ENCODE measurements around the gene KCNJ18. TPM values are rescaled to one million over a fixed set of nuclear protein-coding genes. Genes with fewer than 3 reads are reported as not detected.

The KCNJ18 gene
- total and polyA plus RNA-seq, 2 of the 13 experiments (the other 11 are each of a cell fraction or from before 2014, with no cell fraction given), result not detected

DNA sequence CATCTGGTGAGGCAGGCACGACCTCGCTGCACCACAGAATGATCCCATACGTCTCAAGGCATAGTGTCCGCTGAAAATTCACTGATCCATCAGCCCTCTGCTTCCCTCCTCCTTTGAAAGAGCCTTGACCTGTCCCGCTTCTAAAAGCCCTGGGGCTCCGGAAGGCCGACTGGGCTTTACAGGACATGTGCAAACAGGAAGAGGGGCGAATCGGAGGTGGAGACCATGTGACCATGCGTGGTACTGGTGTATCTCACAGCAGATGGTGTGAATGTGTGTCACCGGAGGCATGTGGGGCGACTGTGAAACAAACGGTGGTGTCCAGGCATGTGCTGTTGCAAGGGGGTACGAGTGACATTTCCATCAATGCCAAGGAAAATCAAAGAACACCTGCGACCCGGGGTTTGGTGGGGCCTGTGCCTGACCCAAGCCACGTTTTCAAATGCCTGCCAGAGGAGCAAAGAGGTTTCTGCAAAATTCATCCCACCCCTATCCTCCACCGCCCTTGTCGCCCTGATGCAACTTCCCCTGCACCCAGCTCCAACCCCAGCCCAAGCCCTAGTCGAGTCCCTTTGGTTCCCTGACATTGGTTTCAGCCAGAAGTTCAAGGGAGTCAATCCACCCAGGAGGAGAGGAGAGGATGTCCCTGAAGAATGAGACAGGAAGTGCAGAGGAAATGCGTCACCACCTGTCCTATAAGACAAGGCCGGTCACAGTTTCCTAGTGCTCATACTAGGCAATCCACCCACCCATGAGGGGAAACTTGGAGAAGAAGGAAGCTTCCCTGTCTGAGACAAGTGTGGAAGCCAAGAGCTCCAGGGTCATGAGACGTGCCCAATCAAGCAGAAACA lies 5.9 kb upstream of the KCNJ18 start:
- WGBS (ENCODE audit: low lambda C conversion rate), result 25% methylated on average over 21 of the region's 23 CpGs
- intact Hi-C loops (cut with micrococcal nuclease; ENCODE audit: unreplicated experiment), result no loop called here

More for the DNA sequence above, 5.9 kb upstream of the KCNJ18 start:
- H3K4me3 ChIP-seq (replicated peaks in 1 of 3; ENCODE audit: insufficient read depth in 1 of 3, low read depth in 2 of 3, low read length in 3 of 3), result no peak overlapping the region
- H4K20me1 ChIP-seq (ENCODE audit: insufficient read depth, low read length), result no peaks in the 10 kb centered on the region
- H3K27ac ChIP-seq (ENCODE audit: extremely low read length, insufficient read depth, low read length), result no peak overlapping the region
- no TSS peak for BruUV-seq (replicated peaks)
- DNase-seq (ENCODE audit: low spot score), result no peak
- CTCF ChIA-PET (ENCODE audit: low intra/inter-chr PET ratio, low total read pairs), result no interaction called here
- no peaks in the 10 kb centered on the region for H3K4me1 ChIP-seq (ENCODE audit: insufficient read depth, low read length)
- in situ Hi-C loops (cut with HindIII; ENCODE audit: extremely low pct_ligation_motif_present, low pct_unique_long_range_greater_than_20kb), result no loop called here
- H3K9me3 ChIP-seq (ENCODE audit: low read length), result no peaks in the 10 kb centered on the region
- ATAC-seq, result no peak
- peaks cover 4 to 20% of the 10 kb centered on the region in 2 experiments; a peak in 2 of 5 replicates for H3K27me3 ChIP-seq (ENCODE audit: control insufficient read depth in 1 of 2, insufficient read depth in 2 of 2, low read length in 2 of 2)
- H3K36me3 ChIP-seq (replicated peaks in 1 of 2; ENCODE audit: control insufficient read depth in 1 of 2, insufficient read depth in 2 of 2, low read length in 2 of 2), result no peaks in the 10 kb centered on the region
- H3K4me2 ChIP-seq (ENCODE audit: low read depth, low read length), result no peak overlapping the region
- no peak for FAIRE-seq
- no peak overlapping the region for H3K9ac ChIP-seq (ENCODE audit: insufficient read depth, low read depth, low read length)
- TF ChIP-seq, protein P1, sequence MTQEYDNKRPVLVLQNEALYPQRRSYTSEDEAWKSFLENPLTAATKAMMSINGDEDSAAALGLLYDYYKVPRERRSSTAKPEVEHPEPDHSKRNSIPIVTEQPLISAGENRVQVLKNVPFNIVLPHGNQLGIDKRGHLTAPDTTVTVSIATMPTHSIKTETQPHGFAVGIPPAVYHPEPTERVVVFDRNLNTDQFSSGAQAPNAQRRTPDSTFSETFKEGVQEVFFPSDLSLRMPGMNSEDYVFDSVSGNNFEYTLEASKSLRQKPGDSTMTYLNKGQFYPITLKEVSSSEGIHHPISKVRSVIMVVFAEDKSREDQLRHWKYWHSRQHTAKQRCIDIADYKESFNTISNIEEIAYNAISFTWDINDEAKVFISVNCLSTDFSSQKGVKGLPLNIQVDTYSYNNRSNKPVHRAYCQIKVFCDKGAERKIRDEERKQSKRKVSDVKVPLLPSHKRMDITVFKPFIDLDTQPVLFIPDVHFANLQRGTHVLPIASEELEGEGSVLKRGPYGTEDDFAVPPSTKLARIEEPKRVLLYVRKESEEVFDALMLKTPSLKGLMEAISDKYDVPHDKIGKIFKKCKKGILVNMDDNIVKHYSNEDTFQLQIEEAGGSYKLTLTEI (CRISPR knock-in tag; conservative IDR thresholded peaks at IDR 0.05), result no peak
- TF ChIP-seq BHLHE40 (IDR thresholded peaks at IDR 0.05; ENCODE audit: low read length), result no peak
- no peak for TF ChIP-seq ZNF598 (CRISPR knock-in tag; IDR thresholded peaks at IDR 0.05; ENCODE audit: borderline replicate concordance)
- no peak for TF ChIP-seq ZBTB4 (CRISPR knock-in tag; IDR thresholded peaks at IDR 0.05; ENCODE audit: borderline replicate concordance)
- TF ChIP-seq AGO1 (IDR thresholded peaks at IDR 0.05; ENCODE audit: low read depth, low read length, poor library complexity, severe bottlenecking), result no peak
- no peak for TF ChIP-seq BRCA1 (CRISPR knock-in tag; IDR thresholded peaks at IDR 0.05)
- no peak for TF ChIP-seq MTF2 (CRISPR knock-in tag; IDR thresholded peaks at IDR 0.05; ENCODE audit: borderline replicate concordance)
- TF ChIP-seq, protein P2, sequence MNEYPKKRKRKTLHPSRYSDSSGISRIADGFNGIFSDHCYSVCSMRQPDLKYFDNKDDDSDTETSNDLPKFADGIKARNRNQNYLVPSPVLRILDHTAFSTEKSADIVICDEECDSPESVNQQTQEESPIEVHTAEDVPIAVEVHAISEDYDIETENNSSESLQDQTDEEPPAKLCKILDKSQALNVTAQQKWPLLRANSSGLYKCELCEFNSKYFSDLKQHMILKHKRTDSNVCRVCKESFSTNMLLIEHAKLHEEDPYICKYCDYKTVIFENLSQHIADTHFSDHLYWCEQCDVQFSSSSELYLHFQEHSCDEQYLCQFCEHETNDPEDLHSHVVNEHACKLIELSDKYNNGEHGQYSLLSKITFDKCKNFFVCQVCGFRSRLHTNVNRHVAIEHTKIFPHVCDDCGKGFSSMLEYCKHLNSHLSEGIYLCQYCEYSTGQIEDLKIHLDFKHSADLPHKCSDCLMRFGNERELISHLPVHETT (CRISPR knock-in tag; conservative IDR thresholded peaks at IDR 0.05), result no peak
- no peak for TF ChIP-seq ZNF670 (CRISPR knock-in tag; IDR thresholded peaks at IDR 0.05; ENCODE audit: borderline replicate concordance)
- no peaks in the 10 kb centered on the region for H3K79me2 ChIP-seq (ENCODE audit: insufficient read depth, low read length)
- no peak overlapping the region for H2AFZ ChIP-seq (ENCODE audit: low read length)
- POLR2A ChIA-PET, result no interaction called here

Data from HepG2 (cell line).